Fibroblast of the aortic adventitia (primary cell): ENCODE data around the gene ITGAD. TPM values are rescaled to one million over a fixed set of nuclear protein-coding genes. Genes with fewer than 3 reads are reported as not detected.
A peak's percentile ranks its signal among the peaks of the same experiment; 100 is the strongest.

Source experiments
- DNase-seq: peaks from one replicate; pipeline ENCODE4 v3.0.0-alpha.2; 2010; ENCODE audit warnings: low read depth
- H3K4me3 ChIP-seq: 2 replicates; pipeline ENCODE4 v1.5.1; 2011; ENCODE audit warnings: low read depth, mild to moderate bottlenecking, control low read depth, low read length, moderate library complexity
- total RNA-seq: library from RNA; depleted of rRNA; stranded (reverse); fragments of >200 nt; gene quantifications from 2 replicates; pipeline ENCODE4 v1.2.3, GENCODE V29; 2012; ENCODE audit warnings: low replicate concordance
- TF ChIP-seq, protein P1 (sequence below): IDR thresholded peaks from 2 replicates; pipeline ENCODE4 v1.5.1; 2011; ENCODE audit warnings: mild to moderate bottlenecking, low read length, control low read depth, inconsistent platforms; ENCODE audit not compliant: insufficient read depth

ITGAD gene
- total RNA-seq, 1 donor = not detected

- TF ChIP-seq, protein P1, sequence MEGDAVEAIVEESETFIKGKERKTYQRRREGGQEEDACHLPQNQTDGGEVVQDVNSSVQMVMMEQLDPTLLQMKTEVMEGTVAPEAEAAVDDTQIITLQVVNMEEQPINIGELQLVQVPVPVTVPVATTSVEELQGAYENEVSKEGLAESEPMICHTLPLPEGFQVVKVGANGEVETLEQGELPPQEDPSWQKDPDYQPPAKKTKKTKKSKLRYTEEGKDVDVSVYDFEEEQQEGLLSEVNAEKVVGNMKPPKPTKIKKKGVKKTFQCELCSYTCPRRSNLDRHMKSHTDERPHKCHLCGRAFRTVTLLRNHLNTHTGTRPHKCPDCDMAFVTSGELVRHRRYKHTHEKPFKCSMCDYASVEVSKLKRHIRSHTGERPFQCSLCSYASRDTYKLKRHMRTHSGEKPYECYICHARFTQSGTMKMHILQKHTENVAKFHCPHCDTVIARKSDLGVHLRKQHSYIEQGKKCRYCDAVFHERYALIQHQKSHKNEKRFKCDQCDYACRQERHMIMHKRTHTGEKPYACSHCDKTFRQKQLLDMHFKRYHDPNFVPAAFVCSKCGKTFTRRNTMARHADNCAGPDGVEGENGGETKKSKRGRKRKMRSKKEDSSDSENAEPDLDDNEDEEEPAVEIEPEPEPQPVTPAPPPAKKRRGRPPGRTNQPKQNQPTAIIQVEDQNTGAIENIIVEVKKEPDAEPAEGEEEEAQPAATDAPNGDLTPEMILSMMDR = no peak
- DNase-seq = no peak
- H3K4me3 ChIP-seq = no peak overlapping the region
These were observed 72.7 kb downstream of the ITGAD start for GRCh38 chr16:31465788-31466370.

- H3K4me3 ChIP-seq = no peak overlapping the region
- DNase-seq = no peak
- TF ChIP-seq, protein P1 = no peak
These were observed 73.3 kb downstream of the ITGAD start for GRCh38 chr16:31466381-31466841.

DNA sequence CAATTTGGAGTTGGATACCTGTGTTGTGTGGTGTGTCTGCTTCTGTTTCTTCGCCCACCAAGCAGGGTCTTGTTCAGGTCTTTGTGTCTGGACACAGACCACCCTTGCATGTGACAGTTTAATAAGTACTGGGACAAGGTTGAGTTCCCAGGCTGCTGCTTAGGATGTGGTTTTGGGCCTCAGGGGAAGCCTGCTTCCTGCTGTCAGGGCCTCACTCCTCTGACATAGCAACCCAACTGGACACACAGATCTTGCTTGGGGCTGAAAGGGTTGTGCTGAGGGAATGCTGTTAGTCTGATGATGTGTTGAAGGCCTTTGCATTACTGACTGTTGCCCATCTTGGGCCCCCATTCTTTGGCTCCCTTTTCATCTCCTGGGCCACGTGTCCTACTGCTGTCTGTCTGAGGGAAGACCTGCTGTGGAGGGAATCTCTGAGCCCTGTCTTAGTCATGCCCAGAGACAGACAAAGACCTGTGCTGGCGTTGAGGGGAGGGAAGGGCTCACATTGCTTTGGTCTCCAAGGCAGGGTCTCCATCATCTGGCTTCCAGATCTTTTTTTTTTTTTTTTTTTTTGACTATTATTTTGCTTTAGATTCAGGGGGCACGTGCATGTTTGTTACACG, 74.1 kb downstream of the ITGAD start:
- DNase-seq = no peak
- TF ChIP-seq, protein P1 = no peak

DNA sequence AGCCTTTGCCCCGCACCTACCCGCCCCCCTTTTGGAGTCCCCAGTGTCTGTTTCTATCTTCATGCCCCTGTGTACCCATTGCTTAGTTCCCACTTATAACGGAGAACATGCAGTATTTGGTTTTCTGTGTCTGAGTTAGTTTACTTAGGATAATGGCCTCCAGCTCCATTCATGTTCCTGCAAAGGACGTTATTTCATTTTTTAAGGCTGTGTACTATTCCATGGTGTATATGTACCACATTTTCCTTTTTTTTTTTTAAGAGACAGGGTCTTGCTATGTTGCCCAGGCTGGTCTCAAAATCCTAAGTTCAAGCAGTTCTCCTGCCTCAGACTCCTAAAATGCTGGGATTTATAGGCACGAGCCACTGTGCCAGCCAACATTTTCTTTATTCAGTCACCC, 74.7 kb downstream of the ITGAD start:
- DNase-seq = no peak
- TF ChIP-seq, protein P1 = no peak

More for the DNA sequence above, 74.1 kb downstream of the ITGAD start:
- no peak overlapping the region for H3K4me3 ChIP-seq

DNA sequence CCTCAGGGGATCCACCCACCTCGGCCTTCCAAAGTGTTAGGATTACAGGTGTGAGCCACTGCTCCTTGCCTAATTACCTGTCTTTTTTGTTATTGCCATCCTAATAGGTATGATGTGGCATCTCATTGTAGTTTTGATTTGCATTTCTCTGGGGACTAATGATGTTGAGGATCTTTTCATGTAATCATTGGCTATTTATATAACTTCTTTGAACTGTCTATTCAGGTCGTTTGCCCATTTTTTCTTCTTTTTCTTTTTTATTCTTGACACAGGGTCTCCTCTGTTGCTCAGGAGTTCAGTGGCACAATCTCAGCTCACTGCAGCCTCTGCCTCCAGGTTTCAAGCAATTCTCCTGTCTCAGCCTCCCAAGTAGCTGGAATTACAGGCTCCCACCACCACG, 77.5 kb downstream of the ITGAD start:
- TF ChIP-seq, protein P1 = no peak
- H3K4me3 ChIP-seq = no peak overlapping the region
- DNase-seq = no peak

More for the DNA sequence above, 74.7 kb downstream of the ITGAD start:
- H3K4me3 ChIP-seq = no peak overlapping the region

DNA sequence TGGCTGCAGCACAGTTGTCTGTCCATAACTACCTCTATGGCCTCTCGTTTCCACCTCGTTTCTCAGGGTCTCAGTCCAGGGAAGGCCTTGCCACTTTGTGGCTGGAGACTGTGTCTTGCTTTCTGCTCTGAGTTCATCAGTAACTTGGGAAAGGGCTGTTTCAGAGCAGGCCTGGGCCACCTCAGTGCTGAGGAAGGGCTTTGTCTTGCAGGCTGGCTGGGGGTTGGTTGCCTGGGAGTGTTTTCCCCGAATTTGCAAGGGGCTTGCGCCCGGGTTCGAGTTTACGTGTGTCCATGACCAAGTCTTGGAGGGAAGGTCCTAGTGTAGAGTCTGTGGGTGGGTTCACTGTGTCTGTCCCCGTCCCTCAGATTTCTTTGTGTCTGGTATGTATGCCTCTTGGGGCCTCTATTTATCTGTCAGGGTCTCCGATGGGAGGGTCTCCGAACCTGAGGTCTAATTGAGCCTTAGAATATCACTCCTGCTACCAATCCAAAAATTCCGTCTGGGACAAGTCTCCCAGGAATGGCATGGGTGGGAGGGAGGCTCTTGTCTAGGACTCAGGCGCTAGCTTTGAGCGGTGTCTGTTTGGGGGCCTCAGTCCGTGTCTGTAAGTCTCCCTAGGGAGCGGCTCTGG, 78.2 kb downstream of the ITGAD start:
- peak overlapping the region; percentile 82 for H3K4me3 ChIP-seq
- no peak for DNase-seq
- TF ChIP-seq, protein P1 = no peak
